ENCODE measurements around the gene ERBB4. TPM values are rescaled to one million over a fixed set of nuclear protein-coding genes. Genes with fewer than 3 reads are reported as not detected.

Gene ERBB4
- total RNA-seq, 1 donor from 2014 or later: 9.9 TPM

DNA sequence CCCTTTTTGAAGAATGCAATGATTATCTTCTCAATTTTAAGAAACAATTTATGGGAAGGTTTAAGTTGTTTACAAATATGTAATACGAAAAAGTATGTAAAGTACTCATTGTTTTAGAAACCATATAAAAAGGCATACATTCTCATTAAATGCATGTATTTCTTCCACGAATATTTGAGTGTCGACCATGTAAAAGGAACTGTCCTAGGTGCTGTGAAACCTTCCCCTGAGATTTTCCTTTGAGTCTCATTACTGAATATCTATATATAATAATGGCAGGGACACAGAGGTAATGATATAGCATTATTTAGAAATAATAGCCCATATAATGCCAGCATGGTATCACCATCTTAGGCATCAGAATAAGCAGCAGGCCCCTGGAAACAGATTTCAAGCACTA is 239.3 kb downstream of the ERBB4 start:
- Mint-ChIP-seq H3K36me3 (no peaks in the 10 kb centered on the region), H3K27me3 (no peaks in the 10 kb centered on the region), H3K4me1 (ENCODE audit: unreplicated experiment) (no peaks in the 10 kb centered on the region), H3K9me3 (no peaks in the 10 kb centered on the region), H3K27ac (no peak overlapping the region), H3K4me3 (no peak overlapping the region)
- DNase-seq (ENCODE audit: extremely low spot score, unreplicated experiment): no peak
- TF ChIP-seq CTCF (conservative IDR thresholded peaks at IDR 0.05): no peak

DNA sequence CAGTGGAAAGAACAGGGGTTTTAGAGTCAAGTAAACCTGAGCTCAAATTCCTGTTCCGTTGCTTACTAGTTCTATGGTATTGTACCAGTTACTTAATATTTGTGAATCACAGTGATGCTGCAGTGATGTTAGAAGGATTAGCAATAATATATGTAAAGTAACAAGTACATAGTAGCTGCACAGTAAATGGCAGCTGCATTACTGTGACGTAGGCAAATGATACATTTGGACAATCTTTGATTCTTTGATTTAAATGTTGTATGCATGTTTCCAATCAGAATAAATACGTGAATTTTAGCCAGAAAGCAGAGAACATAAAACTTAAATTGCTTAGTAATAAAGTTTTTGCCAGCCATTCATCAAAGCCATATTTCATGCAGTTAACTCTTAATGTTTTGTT is 243.0 kb downstream of the ERBB4 start:
- Mint-ChIP-seq H3K4me1 (ENCODE audit: unreplicated experiment) (no peaks in the 10 kb centered on the region), H3K27ac (no peak overlapping the region), H3K27me3 (no peaks in the 10 kb centered on the region), H3K9me3 (no peaks in the 10 kb centered on the region), H3K36me3 (no peaks in the 10 kb centered on the region), H3K4me3 (no peak overlapping the region)
- TF ChIP-seq CTCF (conservative IDR thresholded peaks at IDR 0.05): no peak
- DNase-seq (ENCODE audit: extremely low spot score, unreplicated experiment): no peak

- no peaks in the 10 kb centered on the region for H3K4me1 Mint-ChIP-seq (ENCODE audit: unreplicated experiment)
- no peak overlapping the region for H3K27ac Mint-ChIP-seq
- H3K9me3 Mint-ChIP-seq: no peaks in the 10 kb centered on the region
- no peaks in the 10 kb centered on the region for H3K27me3 Mint-ChIP-seq
- DNase-seq (ENCODE audit: extremely low spot score, unreplicated experiment): no peak
- H3K36me3 Mint-ChIP-seq: no peaks in the 10 kb centered on the region
- no peak overlapping the region for H3K4me3 Mint-ChIP-seq
- no peak for TF ChIP-seq CTCF (conservative IDR thresholded peaks at IDR 0.05)
Measured at GRCh38 chr2:212294816-212295215, 243.8 kb downstream of the ERBB4 start.

- no peak for TF ChIP-seq CTCF (conservative IDR thresholded peaks at IDR 0.05)
- H3K4me1 Mint-ChIP-seq (ENCODE audit: unreplicated experiment): peaks cover under 1% of the 10 kb centered on the region
- H3K9me3 Mint-ChIP-seq: no peaks in the 10 kb centered on the region
- H3K27me3 Mint-ChIP-seq: no peaks in the 10 kb centered on the region
- H3K4me3 Mint-ChIP-seq: no peak overlapping the region
- no peaks in the 10 kb centered on the region for H3K36me3 Mint-ChIP-seq
- no peak overlapping the region for H3K27ac Mint-ChIP-seq
- DNase-seq (ENCODE audit: extremely low spot score, unreplicated experiment): no peak
Measured at GRCh38 chr2:212289301-212289700, 249.3 kb downstream of the ERBB4 start.

DNA sequence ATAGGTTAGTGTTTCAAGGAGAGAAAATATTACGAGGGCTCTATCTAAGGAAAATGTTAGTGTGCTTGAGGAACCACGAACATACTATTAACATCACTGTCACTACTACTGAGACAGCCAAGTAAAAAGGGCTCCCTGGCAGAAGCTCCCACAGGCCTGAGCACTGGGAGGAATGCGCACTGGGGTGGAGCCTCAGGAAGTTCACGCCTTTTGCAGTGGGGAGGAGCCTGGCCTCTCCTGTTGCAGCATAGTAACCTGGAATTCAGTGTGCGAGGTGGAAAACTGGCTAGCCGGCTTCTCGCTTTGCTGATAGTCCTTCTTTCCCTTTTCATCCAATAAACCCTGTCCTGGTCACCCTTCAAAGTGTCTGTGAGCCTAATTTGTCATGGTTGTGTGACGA is 250.3 kb downstream of the ERBB4 start:
- Mint-ChIP-seq H3K4me1 (ENCODE audit: unreplicated experiment) (peaks cover 4% of the 10 kb centered on the region), H3K9me3 (no peaks in the 10 kb centered on the region), H3K36me3 (no peaks in the 10 kb centered on the region), H3K4me3 (no peak overlapping the region), H3K27me3 (no peaks in the 10 kb centered on the region), H3K27ac (no peak overlapping the region)
- DNase-seq (ENCODE audit: extremely low spot score, unreplicated experiment): no peak
- no peak for TF ChIP-seq CTCF (conservative IDR thresholded peaks at IDR 0.05)

- Mint-ChIP-seq H3K36me3 (no peaks in the 10 kb centered on the region), H3K27me3 (no peaks in the 10 kb centered on the region), H3K9me3 (no peaks in the 10 kb centered on the region), H3K4me1 (ENCODE audit: unreplicated experiment) (peaks cover 4% of the 10 kb centered on the region), H3K27ac (no peak overlapping the region), H3K4me3 (no peak overlapping the region)
- TF ChIP-seq CTCF (conservative IDR thresholded peaks at IDR 0.05): no peak
- no peak for DNase-seq (ENCODE audit: extremely low spot score, unreplicated experiment)
Measured at GRCh38 chr2:212284166-212284565, 254.4 kb downstream of the ERBB4 start.

Data from type B pancreatic cell (in vitro differentiated cells).